GM23248 (cell line): Measurements from ENCODE around the gene PANK1. TPM values are rescaled to one million over a fixed set of nuclear protein-coding genes. Genes with fewer than 3 reads are reported as not detected.

Experiments
- DNase-seq: peaks from one replicate; pipeline ENCODE4 v3.0.0-alpha.2; 2015
- H2AFZ ChIP-seq: fragments of 200-600 bp; sonication (generic); 2 replicates; pipeline ENCODE4 v1.6.1; 2016; ENCODE audit warnings: antibody characterized with exemption
- H3F3A ChIP-seq: fragments of 200-600 bp; sonication (generic); 2 replicates; pipeline ENCODE4 v1.6.1; 2016; ENCODE audit warnings: mild to moderate bottlenecking, antibody characterized with exemption, mixed run types; ENCODE audit not compliant: insufficient read depth
- H3K27ac ChIP-seq: fragments of 200-600 bp; sonication (generic); 2 replicates; pipeline ENCODE4 v1.5.1; 2016; ENCODE audit warnings: mild to moderate bottlenecking
- H3K27me3 ChIP-seq: fragments of 200-600 bp; sonication (generic); replicated peaks from 2 replicates; pipeline ENCODE4 v1.6.1; 2016; ENCODE audit warnings: mild to moderate bottlenecking; ENCODE audit not compliant: insufficient read depth
- H3K36me3 ChIP-seq: fragments of 200-600 bp; sonication (generic); 2 replicates; pipeline ENCODE4 v1.6.1; 2016; ENCODE audit warnings: low read depth, mild to moderate bottlenecking
- H3K4me1 ChIP-seq: fragments of 200-600 bp; sonication (generic); 2 replicates; pipeline ENCODE4 v1.6.1; 2016; ENCODE audit warnings: mild to moderate bottlenecking; ENCODE audit not compliant: insufficient read depth
- H3K4me2 ChIP-seq: fragments of 200-600 bp; sonication (generic); one replicate; pipeline ENCODE4 v1.6.1; 2016; ENCODE audit warnings: mild to moderate bottlenecking; ENCODE audit not compliant: unreplicated experiment
- H3K4me3 ChIP-seq: fragments of 200-600 bp; sonication (generic); 2 replicates; pipeline ENCODE4 v1.5.1; 2016; ENCODE audit warnings: mild to moderate bottlenecking
- H3K79me2 ChIP-seq: fragments of 200-600 bp; sonication (generic); 2 replicates; pipeline ENCODE4 v1.6.1; 2016; ENCODE audit warnings: mild to moderate bottlenecking; ENCODE audit not compliant: insufficient read depth
- H3K9ac ChIP-seq: fragments of 200-600 bp; sonication (generic); 2 replicates; pipeline ENCODE4 v1.6.1; 2016; ENCODE audit warnings: mild to moderate bottlenecking
- H3K9me2 ChIP-seq: fragments of 200-600 bp; sonication (generic); 2 replicates; pipeline ENCODE4 v1.6.1; 2016; ENCODE audit warnings: mixed run types, mild to moderate bottlenecking, moderate library complexity; ENCODE audit not compliant: insufficient read depth
- H3K9me3 ChIP-seq: fragments of 200-600 bp; sonication (generic); one replicate; pipeline ENCODE4 v1.6.1; 2017; ENCODE audit warnings: low read depth
- H4K20me1 ChIP-seq: fragments of 200-600 bp; sonication (generic); 2 replicates; pipeline ENCODE4 v1.6.0; 2016; ENCODE audit not compliant: insufficient read depth
- EZH2 ChIP-seq: fragments of 200-600 bp; sonication (generic); IDR thresholded peaks from 2 replicates; pipeline ENCODE4 v1.6.1; 2018; ENCODE audit warnings: antibody characterized with exemption, mild to moderate bottlenecking; ENCODE audit not compliant: insufficient read depth, poor library complexity, severe bottlenecking
- EZH2phosphoT487 ChIP-seq: fragments of 200-600 bp; sonication (generic); IDR thresholded peaks from 2 replicates; pipeline ENCODE4 v1.6.1; 2018; ENCODE audit warnings: antibody characterized with exemption, moderate library complexity, mild to moderate bottlenecking, low read depth; ENCODE audit not compliant: insufficient read depth
- WGBS, 2 experiments: methylation state at CpG; one replicate each; pipeline ENCODE4 v1.1.6; 2015 to 2017; ENCODE audit warnings: low lambda C conversion rate in 2 of 2, low coverage in 1 of 2; ENCODE audit errors: missing lambda C conversion rate in 2 of 2; 5-methylcytosine and 5-hydroxymethylcytosine counted together
- in situ Hi-C: fragments of 300-500 bp; cut with MboI; formaldehyde crosslinking; loops from 2 replicates; pipeline ENCODE4 v1.15.0; 2020
- polyA plus RNA-seq: library from polyadenylated mRNA; unstranded; fragments of >200 nt; fragmentation: Nextera tagmentation; extraction: Ambion mirVana; gene quantifications from 2 replicates; pipeline ENCODE4 v1.2.1, GENCODE V29; 2016
- total RNA-seq: library from RNA; depleted of rRNA; stranded (reverse); fragments of >200 nt; shearing (Covaris generic); gene quantifications from 2 replicates; pipeline ENCODE4 v1.2.3, GENCODE V29; 2014

Gene PANK1
- total and polyA plus RNA-seq, 2 experiments from 2014 or later: 3.3 to 3.6 TPM

GRCh38 chr10:89554433-89554832 is 90.6 kb downstream of the PANK1 start:
- H2AFZ ChIP-seq: no peak overlapping the region
- no peaks in the 10 kb centered on the region for H3F3A ChIP-seq
- H3K36me3 ChIP-seq: no peaks in the 10 kb centered on the region
- H3K27me3 ChIP-seq: peaks cover 14% of the 10 kb centered on the region; the same call in 1 of the 2 replicates
- no peak overlapping the region for H3K9ac ChIP-seq
- H3K4me1 ChIP-seq: peaks cover 14% of the 10 kb centered on the region
- H3K79me2 ChIP-seq: no peaks in the 10 kb centered on the region
- WGBS, 2 experiments: 95 to 100% methylated on average over 1 of the region's 1 CpG
- H4K20me1 ChIP-seq: no peaks in the 10 kb centered on the region
- H3K27ac ChIP-seq: no peak overlapping the region
- H3K9me2 ChIP-seq: no peaks in the 10 kb centered on the region
- H3K4me3 ChIP-seq: no peak overlapping the region
- H3K9me3 ChIP-seq: no peaks in the 10 kb centered on the region
- no peak for TF ChIP-seq EZH2phosphoT487
- no peak for TF ChIP-seq EZH2
- in situ Hi-C loops: loop anchor here (5.0 to 10.0 kb wide), 2 partner anchors 122 to 300 kb away; partner anchors contain the start of gene LIPA
- H3K4me2 ChIP-seq: no peak overlapping the region
- no peak for DNase-seq

- H3K79me2 ChIP-seq: no peaks in the 10 kb centered on the region
- H3K4me3 ChIP-seq: no peak overlapping the region
- no peaks in the 10 kb centered on the region for H3F3A ChIP-seq
- no peaks in the 10 kb centered on the region for H3K36me3 ChIP-seq
- WGBS, 2 experiments: 1 to 4% methylated on average over 5 of the region's 5 CpGs
- peak overlapping the region; percentile 11 for H3K4me2 ChIP-seq
- TF ChIP-seq EZH2 (no peak), EZH2phosphoT487 (peak; percentile 95)
- H3K9me3 ChIP-seq: no peaks in the 10 kb centered on the region
- no peak overlapping the region for H3K27ac ChIP-seq
- H2AFZ ChIP-seq: no peak overlapping the region
- DNase-seq: peak; percentile 96
- in situ Hi-C loops: loop anchor here (5.0 to 10.0 kb wide), 2 partner anchors 121 to 298 kb away; partner anchors contain the start of gene LIPA
- H4K20me1 ChIP-seq: no peaks in the 10 kb centered on the region
- H3K27me3 ChIP-seq: peaks cover 14% of the 10 kb centered on the region; the same call in 1 of the 2 replicates
- no peak overlapping the region for H3K9ac ChIP-seq
- no peaks in the 10 kb centered on the region for H3K9me2 ChIP-seq
- H3K4me1 ChIP-seq: peaks cover 14% of the 10 kb centered on the region
Observed at GRCh38 chr10:89553064-89553734, 91.8 kb downstream of the PANK1 start.

- 75 to 78% methylated on average over 4 of the region's 4 CpGs for WGBS, 2 experiments
- no peak overlapping the region for H3K4me3 ChIP-seq
- peaks cover 14% of the 10 kb centered on the region; the same call in 1 of the 2 replicates for H3K27me3 ChIP-seq
- H2AFZ ChIP-seq: no peak overlapping the region
- peaks cover 14% of the 10 kb centered on the region for H3K4me1 ChIP-seq
- H3K4me2 ChIP-seq: no peak overlapping the region
- H3K9me2 ChIP-seq: no peaks in the 10 kb centered on the region
- no peaks in the 10 kb centered on the region for H3F3A ChIP-seq
- H4K20me1 ChIP-seq: no peaks in the 10 kb centered on the region
- no peak overlapping the region for H3K27ac ChIP-seq
- no peaks in the 10 kb centered on the region for H3K9me3 ChIP-seq
- DNase-seq: no peak
- no peak overlapping the region for H3K9ac ChIP-seq
- no peaks in the 10 kb centered on the region for H3K36me3 ChIP-seq
- H3K79me2 ChIP-seq: no peaks in the 10 kb centered on the region
- TF ChIP-seq EZH2phosphoT487: no peak
- TF ChIP-seq EZH2: no peak
- in situ Hi-C loops: loop anchor here (5.0 to 10.0 kb wide), 2 partner anchors 120 to 297 kb away; partner anchors contain the start of gene LIPA
Observed at GRCh38 chr10:89552213-89552612, 92.8 kb downstream of the PANK1 start.

GRCh38 chr10:89550509-89550908 is 94.5 kb downstream of the PANK1 start:
- in situ Hi-C loops: loop anchor here (5.0 to 10.0 kb wide), 2 partner anchors 118 to 296 kb away; partner anchors contain the start of gene LIPA
- Histone ChIP-seq H3K79me2 (no peaks in the 10 kb centered on the region), H3K9ac (no peak overlapping the region), H2AFZ (no peak overlapping the region), H4K20me1 (no peaks in the 10 kb centered on the region), H3K36me3 (no peaks in the 10 kb centered on the region), H3K9me2 (no peaks in the 10 kb centered on the region), H3K4me2 (no peak overlapping the region), H3K27me3 (peaks cover 14% of the 10 kb centered on the region; the same call in 1 of the 2 replicates), H3K4me3 (no peak overlapping the region), H3K4me1 (peaks cover 14% of the 10 kb centered on the region), H3F3A (no peaks in the 10 kb centered on the region), H3K27ac (no peak overlapping the region), H3K9me3 (no peaks in the 10 kb centered on the region)
- peak; percentile 50 for DNase-seq
- 66 to 72% methylated on average over 5 of the region's 5 CpGs for WGBS, 2 experiments
- TF ChIP-seq EZH2 (no peak), EZH2phosphoT487 (no peak)
